ENCODE data around the gene AGBL1.
"Not testable (repeated sequence)": the region's sequence is repeated elsewhere in the genome, so short reads cannot be mapped to it uniquely, and the experiment has no call there.

AGBL1 gene

DNA sequence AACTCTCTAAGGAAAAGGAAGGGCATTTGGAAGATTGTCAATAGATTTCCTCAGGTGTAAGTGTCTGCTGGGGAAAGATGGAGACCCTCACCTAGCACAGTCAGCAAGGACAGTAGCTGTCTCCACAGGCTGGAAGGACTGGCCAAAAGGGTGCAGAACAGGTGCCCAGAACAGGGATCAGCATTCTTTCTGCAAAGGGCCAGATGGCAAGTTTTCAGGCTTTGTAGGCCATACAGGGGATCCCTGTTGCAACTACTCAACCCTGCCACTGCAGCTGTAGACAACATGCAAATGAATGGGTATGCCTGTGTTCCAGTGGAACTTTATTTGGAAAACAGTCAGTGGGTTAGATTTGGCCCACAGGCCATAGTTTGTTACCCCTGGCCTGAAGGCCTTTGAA, 8.1 kb downstream of the AGBL1 start:
- no peak for DNase-seq

DNA sequence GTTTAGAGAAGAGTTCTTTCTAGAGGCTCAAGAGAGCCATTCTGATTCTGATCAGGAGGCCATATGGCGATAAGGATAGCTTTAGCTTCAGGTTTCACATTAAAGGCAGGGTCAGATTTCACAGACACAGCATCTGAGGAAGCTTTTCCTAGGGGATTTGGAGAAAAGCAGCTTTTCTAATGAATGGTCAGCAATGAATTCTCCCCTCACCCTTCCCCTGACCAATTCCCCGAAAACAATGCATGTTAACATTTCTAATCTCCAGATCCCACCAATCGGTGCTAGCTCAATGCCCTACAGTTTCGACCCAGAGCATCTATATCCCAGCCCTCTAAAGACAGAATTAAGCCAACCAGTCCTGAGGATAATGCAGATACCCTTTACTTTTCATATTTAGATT, 9.8 kb downstream of the AGBL1 start:
- no peak for DNase-seq

DNA sequence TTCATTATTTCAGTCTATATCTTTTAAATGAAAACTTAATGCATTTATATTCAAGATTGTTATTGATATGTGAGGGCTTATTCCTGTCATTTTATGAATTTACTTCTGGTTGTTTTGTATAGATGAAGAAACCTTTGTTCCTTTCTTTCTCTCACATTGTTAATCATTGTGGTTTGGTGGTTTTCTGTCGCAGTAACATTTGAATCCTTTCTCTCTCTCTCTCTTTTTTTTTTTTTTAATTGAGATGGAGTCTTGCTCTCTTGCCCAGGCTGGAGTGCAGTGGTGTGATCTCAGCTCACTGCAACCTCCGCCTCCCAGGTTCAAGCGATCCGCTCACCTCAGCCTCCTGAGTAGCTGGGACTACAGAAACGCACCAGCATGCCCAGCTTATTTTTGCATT, 22.1 kb downstream of the AGBL1 start:
- no peak for DNase-seq

- DNase-seq: no peak
Measured at GRCh38 chr15:86103825-86104224, 24.2 kb downstream of the AGBL1 start.

DNA sequence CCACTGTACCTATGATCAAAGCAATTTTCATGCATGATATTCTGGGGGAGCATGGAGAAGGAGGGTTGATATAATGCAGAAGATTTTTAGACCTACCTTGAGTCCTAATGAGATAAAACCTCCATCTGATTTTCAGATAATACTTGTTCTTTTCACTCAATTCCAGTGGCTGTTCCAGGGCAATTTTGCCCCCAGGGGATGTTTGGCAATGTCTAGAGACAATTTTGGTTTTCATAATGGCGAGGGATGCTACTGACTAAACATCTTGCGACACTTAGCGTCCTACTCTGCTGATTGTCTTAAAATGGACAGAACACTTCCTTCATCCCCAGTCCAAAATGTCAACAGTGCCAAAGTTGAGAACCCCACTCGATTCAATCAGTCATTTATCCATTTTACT, 26.6 kb downstream of the AGBL1 start:
- DNase-seq: no peak

DNA sequence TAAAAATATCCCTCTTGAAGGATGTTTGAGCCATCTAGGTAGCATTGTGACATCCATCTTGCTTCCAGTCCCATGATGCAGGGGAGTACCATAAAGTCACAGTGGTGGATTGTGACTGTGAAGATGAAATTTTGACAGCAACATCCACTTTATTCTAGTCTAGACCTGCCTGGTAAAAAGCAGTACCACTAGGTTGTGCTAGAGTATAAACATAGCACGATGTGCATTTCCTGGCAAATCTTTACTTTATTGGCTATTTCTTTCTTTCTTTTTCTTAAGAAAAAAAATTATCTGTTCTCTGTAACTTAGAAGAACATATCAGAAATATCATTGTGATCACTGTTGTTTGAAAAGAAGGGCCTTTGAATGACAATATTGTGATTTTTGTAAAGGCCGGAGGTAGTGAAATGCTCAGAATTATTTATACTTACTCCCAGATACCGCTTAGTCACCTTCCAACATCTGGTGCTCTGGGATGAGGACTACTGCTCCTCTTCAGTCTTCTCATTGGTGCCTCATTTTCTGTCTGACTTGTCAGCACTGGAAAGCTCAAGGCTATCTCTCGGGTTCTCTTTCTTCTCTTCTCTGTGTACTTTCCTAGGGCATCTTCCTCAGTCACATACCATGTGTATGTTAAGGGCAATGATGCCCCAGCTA, 35.6 kb downstream of the AGBL1 start:
- no peak for DNase-seq

- no peak for DNase-seq
Measured at GRCh38 chr15:86121568-86122225, 42.0 kb downstream of the AGBL1 start.

DNA sequence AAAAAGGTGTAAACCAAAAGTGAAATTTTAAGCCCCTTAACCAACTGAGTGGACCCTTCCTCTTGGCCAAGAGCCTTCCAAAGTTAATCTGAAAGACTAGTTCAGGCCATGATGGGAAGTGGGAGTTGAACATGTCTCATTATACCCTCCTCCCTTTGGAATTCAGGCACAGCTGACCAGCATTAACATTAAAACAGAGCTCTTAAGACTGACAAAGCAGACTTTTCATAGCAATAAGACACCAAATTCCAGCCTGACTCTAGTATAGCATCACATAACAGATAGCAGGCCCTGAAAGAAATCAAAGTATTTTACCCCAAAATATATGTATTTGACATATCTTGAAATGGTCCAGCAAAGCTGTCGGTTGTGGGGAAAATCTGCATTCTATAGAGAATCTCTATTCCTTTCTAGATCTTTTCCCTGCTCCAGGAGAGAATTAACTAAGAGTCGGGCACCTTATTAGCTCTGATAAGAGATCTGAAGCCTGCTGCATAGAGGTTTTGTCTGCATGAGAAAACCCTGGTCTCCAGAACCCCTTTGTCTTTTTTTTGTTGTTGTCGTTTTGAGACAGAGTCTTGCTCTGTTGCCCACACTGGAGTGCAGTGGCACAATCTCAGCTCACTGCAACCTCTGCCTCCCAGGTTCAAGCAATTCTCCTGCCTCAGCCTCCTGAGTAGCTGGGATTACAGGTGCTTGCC, 43.2 kb downstream of the AGBL1 start:
- not testable (repeated sequence) for DNase-seq

DNA sequence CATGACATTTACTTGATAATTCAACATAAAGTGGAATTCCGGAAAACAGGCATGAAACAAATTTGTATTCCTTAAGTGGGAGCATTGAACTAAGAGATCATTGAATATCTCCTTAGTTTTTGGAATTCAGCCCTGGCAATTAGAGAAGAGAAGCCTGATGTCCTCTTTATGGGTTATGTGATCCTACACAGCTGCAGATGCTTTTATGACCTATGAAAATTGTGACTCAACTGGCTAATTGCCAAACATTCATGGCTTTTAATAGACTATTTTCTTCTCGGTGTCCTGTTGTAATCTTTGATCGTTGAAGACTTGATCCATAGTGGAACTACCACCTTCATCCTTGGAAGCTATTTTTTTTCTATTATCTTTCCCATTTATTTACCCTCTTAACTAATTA, 46.1 kb downstream of the AGBL1 start:
- no peak for DNase-seq

GRCh38 chr15:86127547-86127946, 47.9 kb downstream of the AGBL1 start:
- DNase-seq: no peak

GRCh38 chr15:86135041-86135440, 55.4 kb downstream of the AGBL1 start:
- no peak for DNase-seq

DNA sequence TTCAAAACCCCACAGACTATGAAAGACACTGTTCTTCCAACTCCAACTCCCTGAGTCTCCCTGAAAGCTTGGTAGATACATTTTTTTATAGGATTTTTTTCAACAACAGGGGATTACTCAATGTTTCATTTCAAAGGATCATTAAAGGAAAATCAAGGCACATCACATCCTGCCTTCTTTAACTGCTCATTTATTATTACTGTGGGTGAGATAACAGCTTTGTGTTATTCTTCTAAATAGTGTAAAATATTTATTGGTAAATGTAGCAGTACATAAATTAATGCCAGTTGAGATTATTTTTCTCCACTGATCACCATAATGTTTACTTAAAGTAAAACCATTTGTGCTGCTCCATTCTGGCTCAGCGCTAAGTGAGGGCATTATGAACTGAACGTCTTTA, 57.2 kb downstream of the AGBL1 start:
- DNase-seq: no peak

GRCh38 chr15:86138798-86139197, 59.1 kb downstream of the AGBL1 start:
- DNase-seq: no peak

DNA sequence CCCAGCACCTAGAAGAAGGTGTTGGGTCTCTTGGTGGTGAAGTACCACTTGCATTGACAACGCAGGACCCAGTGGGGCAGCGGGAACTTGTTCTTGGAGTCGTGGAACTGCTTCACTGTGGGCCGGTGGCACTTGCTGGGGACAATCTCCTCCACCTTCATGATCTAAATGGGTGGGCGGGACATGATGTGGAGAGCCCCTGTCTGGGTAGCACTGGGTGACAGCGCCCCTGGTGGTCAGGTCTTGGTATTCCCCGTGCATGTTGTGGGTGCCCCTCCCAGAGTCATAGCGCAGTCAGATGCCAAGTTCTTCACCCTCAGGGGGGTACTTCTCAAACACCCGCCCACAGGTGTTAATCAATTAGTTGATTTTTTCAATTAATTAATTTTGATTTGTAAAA, 60.2 kb downstream of the AGBL1 start:
- no peak for DNase-seq

DNA sequence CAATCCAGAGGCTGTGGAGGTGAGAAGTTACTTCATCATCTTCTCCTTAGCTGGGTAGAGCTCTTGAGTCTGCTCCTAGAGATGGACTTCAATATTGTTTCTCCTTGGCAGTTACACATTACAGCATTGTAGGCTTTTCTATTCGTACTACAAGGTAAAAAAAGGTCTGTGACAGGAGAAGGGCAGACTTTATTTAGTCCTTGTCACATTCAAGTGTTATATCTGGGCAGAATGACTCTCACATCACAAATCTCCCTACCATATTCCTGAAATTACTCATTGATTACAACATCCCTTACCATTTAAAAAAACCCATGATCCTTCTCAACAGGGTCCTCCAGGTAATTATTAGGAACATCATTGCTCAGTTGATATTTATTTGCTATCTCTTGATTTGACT, 75.0 kb downstream of the AGBL1 start:
- no peak for DNase-seq

GRCh38 chr15:86155551-86155950, 75.9 kb downstream of the AGBL1 start:
- no peak for DNase-seq

GRCh38 chr15:86157606-86158293, 78.1 kb downstream of the AGBL1 start:
- DNase-seq: no peak

DNA sequence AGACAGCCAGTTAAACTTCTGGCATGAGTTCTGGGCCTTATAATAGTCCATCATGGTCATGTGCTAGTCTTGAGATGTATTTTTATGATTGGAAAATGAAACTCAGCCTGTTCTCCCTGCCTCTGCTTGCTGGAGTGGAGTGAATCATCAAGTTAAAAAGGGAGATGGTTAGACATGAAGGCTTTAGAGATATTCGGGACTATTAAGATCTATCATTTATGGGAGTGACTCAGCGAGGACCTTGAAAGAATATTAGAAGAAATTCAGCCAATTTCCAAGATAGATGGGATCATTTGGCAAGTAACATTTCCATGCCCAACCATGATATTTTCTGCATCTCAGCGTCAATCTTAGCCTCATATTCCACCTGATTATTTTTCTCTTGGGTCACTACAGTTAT, 79.8 kb downstream of the AGBL1 start:
- no peak for DNase-seq

DNA sequence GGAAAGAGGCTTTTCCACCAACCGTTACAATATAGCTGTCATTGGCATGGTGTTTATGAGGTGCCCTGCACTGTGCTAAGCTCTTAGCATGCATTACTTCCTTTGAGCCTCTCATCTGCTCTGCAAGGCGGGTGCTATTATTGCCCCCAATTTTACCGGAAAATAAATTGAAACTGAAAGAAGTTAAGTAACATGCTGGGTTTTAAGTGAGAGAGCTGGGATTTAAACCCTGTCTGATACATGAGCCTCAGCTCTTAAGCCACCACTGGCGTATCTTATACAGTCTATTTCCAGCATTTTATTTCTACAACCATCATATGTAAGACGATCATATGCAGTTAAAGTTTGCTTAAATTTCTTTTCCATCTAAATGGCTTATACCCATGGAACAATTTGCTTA, 81.6 kb downstream of the AGBL1 start:
- no peak for DNase-seq

DNA sequence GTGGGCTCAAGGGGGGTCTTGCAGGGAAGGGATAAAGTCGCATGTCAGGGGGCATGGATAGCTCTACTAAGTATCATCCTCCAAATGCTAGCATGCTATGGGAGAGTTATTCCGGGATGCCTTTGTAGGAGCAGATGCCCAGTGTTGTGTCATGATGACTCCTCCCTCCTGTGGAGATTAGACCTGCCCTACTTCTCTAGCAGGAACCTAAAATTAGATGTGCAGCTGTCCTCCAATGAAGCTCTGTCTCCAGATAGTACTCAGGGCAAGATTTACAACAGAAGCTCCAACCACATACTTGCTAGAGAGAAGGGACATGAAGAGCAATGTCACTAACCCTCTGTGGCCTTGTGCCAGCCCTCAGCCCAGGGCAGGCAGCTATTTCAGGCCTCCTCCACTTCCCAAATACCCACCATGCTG, 82.5 kb downstream of the AGBL1 start:
- no peak for DNase-seq

- no peak for DNase-seq
Measured at GRCh38 chr15:86162641-86163040, 83.0 kb downstream of the AGBL1 start.

- no peak for DNase-seq
Measured at GRCh38 chr15:86163816-86164215, 84.1 kb downstream of the AGBL1 start.

DNA sequence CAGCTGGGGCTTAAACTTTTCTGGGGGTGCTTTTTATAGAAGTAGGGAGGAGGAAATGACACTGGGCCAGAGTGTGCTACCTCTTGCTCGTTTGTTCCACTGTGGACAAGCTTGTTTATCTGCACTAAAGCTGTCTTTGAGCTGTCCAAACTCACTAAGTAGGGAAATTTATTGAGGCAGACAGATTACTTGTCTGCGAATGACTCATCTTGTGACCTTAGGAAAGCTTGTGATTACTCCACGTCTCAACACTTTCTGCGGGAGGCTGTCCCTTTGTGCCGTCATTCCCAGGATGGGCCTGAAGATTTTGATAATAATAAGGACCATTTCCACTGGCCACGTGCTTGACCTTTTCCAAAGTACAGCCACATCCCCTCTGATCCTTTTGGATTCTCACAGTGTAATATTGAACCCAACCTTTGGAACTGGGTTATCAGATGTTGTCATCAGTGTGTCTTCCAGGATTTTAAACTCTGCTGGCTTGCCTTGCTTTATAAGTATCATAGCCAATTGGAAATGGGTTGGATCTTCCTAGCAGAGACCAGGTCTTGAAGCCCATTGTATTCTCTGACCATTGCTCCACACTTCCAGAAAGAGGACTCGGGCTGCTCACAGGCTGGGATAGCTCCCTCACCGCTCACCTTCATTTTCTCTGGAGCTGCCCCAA, 84.7 kb downstream of the AGBL1 start:
- no peak for DNase-seq

All from activated CD4-positive, alpha-beta T cell treated with anti-CD3 and anti-CD28 coated beads for 1 hour (primary cell).